K562 (cell line): ENCODE results near the gene MUSTN1. TPM values are rescaled to one million over a fixed set of nuclear protein-coding genes. Genes with fewer than 3 reads are reported as not detected.

ENCODE experiments used
- ATAC-seq: fragments of 200-7000 bp; cut with Tn5 transposase; 3 replicates; pipeline ENCODE4 v1.9.1; 2020; ENCODE audit warnings: moderate library complexity
- BruUV-seq: library from RNA; stranded (reverse); fragments of 400-500 nt; replicated peaks from 2 replicates; lab custom pipeline; 2021; lab: Mats Ljungman, UMichigan
- CTCF ChIA-PET: fragments of 300-600 bp; formaldehyde crosslinking; extraction: SDS; loops from one replicate; lab custom pipeline; 2021; ENCODE audit warnings: low intra/inter-chr PET ratio; lab: Yijun Ruan, JAX
- POLR2A ChIA-PET: fragments of 300-600, 350-650 bp; sonication (Branson Sonifier 250); formaldehyde crosslinking; extraction: SDS; loops from one replicate; lab custom pipeline; 2021; ENCODE audit warnings: antibody characterized with exemption, inconsistent platforms; lab: Yijun Ruan, JAX
- DNase-seq, 4 experiments: peaks; one replicate each; pipeline versions ENCODE4 v3.0.0 to v3.0.0-alpha.2; 2011 to 2018; ENCODE audit warnings: low spot score in 3 of 4, mixed read lengths in 3 of 4; ENCODE audit errors: extremely low read depth in 1 of 4
- FAIRE-seq: peaks from 2 replicates; lab custom pipeline; 2011; peaks lifted over from hg19 to GRCh38; lab: Jason Lieb, UNC
- H2AFZ ChIP-seq: 2 replicates; pipeline ENCODE4 v1.6.0; 2011; ENCODE audit warnings: low read depth, low read length, control low read depth, inconsistent platforms
- H3K27ac ChIP-seq: fragments of 200-600 bp; 3 replicates; pipeline ENCODE4 v1.8.0; 2011; ENCODE audit warnings: low read depth, mild to moderate bottlenecking, control low read depth, inconsistent platforms, low read length, moderate library complexity, mixed read lengths; ENCODE audit errors: extremely low read depth
- H3K27me3 ChIP-seq, 2 experiments: fragments of 300-600 bp in 1 of 2; 2 replicates in 1 of 2; 3 replicates in 1 of 2; pipeline versions ENCODE4 v1.6.0 to v1.8.0; 2011; ENCODE audit warnings: inconsistent platforms in 2 of 2, low read length in 2 of 2, mild to moderate bottlenecking in 1 of 2, mixed read lengths in 1 of 2, moderate library complexity in 1 of 2; ENCODE audit not compliant: control insufficient read depth in 2 of 2, insufficient read depth in 2 of 2
- H3K36me3 ChIP-seq: fragments of 300-600 bp; 3 replicates; pipeline ENCODE4 v1.8.0; 2011; ENCODE audit warnings: mild to moderate bottlenecking, low read length, inconsistent platforms; ENCODE audit not compliant: control insufficient read depth, insufficient read depth
- H3K4me1 ChIP-seq, 2 experiments: fragments of 200-600 bp in 1 of 2; replicated peaks in 1 of 2; 2 replicates in 1 of 2; 3 replicates in 1 of 2; pipeline versions ENCODE4 v1.5.1 to v1.8.0; 2011; ENCODE audit warnings: inconsistent platforms in 2 of 2, low read length in 2 of 2, mild to moderate bottlenecking in 1 of 2, mixed read lengths in 1 of 2, moderate library complexity in 1 of 2; ENCODE audit not compliant: control insufficient read depth in 2 of 2, insufficient read depth in 2 of 2
- H3K4me2 ChIP-seq: 2 replicates; pipeline ENCODE4 v1.6.1; 2011; ENCODE audit warnings: low read length, control low read depth, inconsistent platforms, mixed read lengths; ENCODE audit not compliant: insufficient read depth
- H3K4me3 ChIP-seq: fragments of 200-600 bp; sonication (generic), shearing (Covaris generic); 2 replicates; pipeline ENCODE4 v1.5.1; 2016; ENCODE audit warnings: control low read depth, inconsistent platforms
- H3K79me2 ChIP-seq: fragments of 200-600 bp; 3 replicates; pipeline ENCODE4 v1.8.0; 2011; ENCODE audit warnings: low read length, inconsistent platforms; ENCODE audit not compliant: control insufficient read depth, insufficient read depth
- H3K9ac ChIP-seq, 2 experiments: 2 replicates each; pipeline versions ENCODE4 v1.6.0 to v1.6.1; 2011; ENCODE audit warnings: low read depth in 2 of 2, low read length in 2 of 2, control low read depth in 1 of 2, inconsistent platforms in 1 of 2, mild to moderate bottlenecking in 1 of 2, mixed read lengths in 1 of 2; ENCODE audit not compliant: insufficient read depth in 1 of 2
- H3K9me1 ChIP-seq: one replicate; pipeline ENCODE4 v1.6.0; 2011; ENCODE audit warnings: inconsistent platforms, mild to moderate bottlenecking, low read length, moderate library complexity; ENCODE audit not compliant: control insufficient read depth, insufficient read depth
- H3K9me3 ChIP-seq: replicated peaks from 2 replicates; pipeline ENCODE4 v1.5.1; 2011; ENCODE audit warnings: low read depth, low read length, inconsistent platforms; ENCODE audit not compliant: control insufficient read depth, insufficient read depth
- H4K20me1 ChIP-seq: replicated peaks from 2 replicates; pipeline ENCODE4 v1.6.1; 2011; ENCODE audit warnings: low read length, inconsistent platforms, mixed read lengths; ENCODE audit not compliant: control insufficient read depth, insufficient read depth
- CSDE1 ChIP-seq, 2 experiments: fragments of 450-650 bp; IDR thresholded peaks; 2 replicates each; pipeline ENCODE4 v1.6.1; 2016; ENCODE audit warnings: mild to moderate bottlenecking in 1 of 2
- DDX20 ChIP-seq: fragments of 450-650 bp; IDR thresholded peaks from 2 replicates; pipeline ENCODE4 v1.6.1; 2016; ENCODE audit warnings: missing genetic modification characterization, low read depth, mild to moderate bottlenecking, missing compliant biosample characterization, moderate library complexity
- RAD21 ChIP-seq, 2 experiments: fragments of 250-450 bp in 1 of 2; fragments of 450-650 bp in 1 of 2; sonication (Bioruptor Pico) in 1 of 2; formaldehyde crosslinking in 1 of 2; IDR thresholded peaks in 1 of 2; conservative IDR thresholded peaks in 1 of 2; 2 replicates each; pipeline versions ENCODE4 v1.4.0 to v1.8.0; 2020 to 2022; ENCODE audit warnings: mild to moderate bottlenecking in 2 of 2, moderate library complexity in 1 of 2
- RBM25 ChIP-seq: fragments of 200-400 bp; formaldehyde crosslinking; IDR thresholded peaks from 2 replicates; pipeline ENCODE4 v1.6.1; 2018; ENCODE audit warnings: low read length, low read depth, moderate library complexity; ENCODE audit not compliant: severe bottlenecking
- SNRNP70 ChIP-seq: fragments of 200-400 bp; formaldehyde crosslinking; optimal IDR thresholded peaks from 2 replicates; pipeline ENCODE3; 2017; ENCODE audit warnings: low read depth, low read length
- TBL1XR1 ChIP-seq, 2 experiments: IDR thresholded peaks; 2 replicates each; pipeline ENCODE4 v1.6.1; 2012; ENCODE audit warnings: improper control_type of control experiment in 2 of 2, low read length in 2 of 2, mild to moderate bottlenecking in 1 of 2
- YBX1 ChIP-seq: fragments of 450-650 bp; IDR thresholded peaks from 2 replicates; pipeline ENCODE4 v1.7.1; 2016; ENCODE audit warnings: mild to moderate bottlenecking
- ZNF274 ChIP-seq: IDR thresholded peaks from 2 replicates; pipeline ENCODE4 v1.6.1; 2011; ENCODE audit warnings: low read depth, mild to moderate bottlenecking, low read length, moderate library complexity, borderline replicate concordance
- ZNF707 ChIP-seq: fragments of 250-450 bp; sonication (Bioruptor Pico); conservative IDR thresholded peaks from 2 replicates; pipeline ENCODE4 v1.8.0; 2022; ENCODE audit warnings: inconsistent platforms, mild to moderate bottlenecking, moderate library complexity
- WGBS: fragments of 100-300 bp; shearing (Covaris generic); methylation state at CpG from one replicate; pipeline ENCODE4 v1.1.6; 2016; ENCODE audit warnings: low coverage, mixed read lengths; ENCODE audit not compliant: insufficient coverage; ENCODE audit errors: missing lambda C conversion rate; 5-methylcytosine and 5-hydroxymethylcytosine counted together
- in situ Hi-C: fragments of 300-500 bp; cut with MboI; formaldehyde crosslinking; loops from 4 replicates; pipeline ENCODE4 v1.15.0; 2018; ENCODE audit warnings: inconsistent platforms, mixed read lengths
- intact Hi-C: fragments of 100-400 bp; cut with micrococcal nuclease; formaldehyde crosslinking; loops from 2 replicates; pipeline ENCODE4 v1.14.2; 2022
- polyA plus RNA-seq, 8 experiments: library from polyadenylated mRNA; depleted of rRNA in 4 of 8; stranded (reverse) in 5 of 8; unstranded in 3 of 8; fragments of >200 nt; fragmentation: Nextera tagmentation in 2 of 8; fragmentation: Illumina TruSeq in 1 of 8; extraction: Ambion mirVana in 2 of 8; extraction: Trizol in 1 of 8; gene quantifications; 2 replicates each; pipeline versions ENCODE4 v1.2.1 to v1.2.3, GENCODE V29; 2011 to 2014; ENCODE audit warnings: inconsistent platforms in 1 of 8, missing spikeins in 1 of 8
- total RNA-seq, 7 experiments: library from RNA; depleted of rRNA in 6 of 7; stranded (reverse); fragments of >200 nt in 6 of 7; fragmentation: Illumina TruSeq in 2 of 7; extraction: Trizol in 2 of 7; gene quantifications; 2 replicates each; pipeline versions ENCODE4 v1.2.1 to v1.2.3, GENCODE V29; 2011 to 2021; ENCODE audit warnings: low replicate concordance in 1 of 7
- TF ChIP-seq, protein P1 (sequence below): fragments of 250-450 bp; sonication (Bioruptor Pico); IDR thresholded peaks from 2 replicates; pipeline ENCODE4 v1.5.0; 2021; ENCODE audit warnings: mild to moderate bottlenecking, moderate library complexity
- TF ChIP-seq, protein P2 (sequence below): sonication (generic); formaldehyde crosslinking; IDR thresholded peaks from 2 replicates; pipeline ENCODE4 v1.8.0; 2022; ENCODE audit warnings: mild to moderate bottlenecking, low read depth, missing genetic modification reagents

Gene MUSTN1
- total and polyA plus RNA-seq, 9 of the 15 experiments (the other 6 are each of a cell fraction or from before 2014, with no cell fraction given) = 0.15 to 0.78 (median 0.44) TPM; not detected in 4

DNA sequence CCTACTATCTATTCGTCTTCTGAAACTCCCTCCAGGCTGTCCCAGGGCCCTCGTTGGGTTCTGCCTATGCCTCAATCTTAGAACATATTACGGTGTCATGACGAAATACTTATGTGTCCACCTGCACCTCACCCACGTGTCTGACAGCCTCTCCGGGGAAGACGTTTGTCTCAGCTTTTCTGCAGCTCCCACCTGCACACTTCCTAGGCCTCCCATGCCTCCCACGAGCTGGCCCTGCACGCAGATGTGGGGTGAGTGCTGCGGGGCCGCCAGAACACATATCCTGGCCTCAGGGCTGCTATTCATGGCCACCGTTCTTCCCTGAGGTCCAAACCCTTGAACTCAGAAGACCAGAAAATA, 7.1 kb upstream of the MUSTN1 start:
- 52% methylated on average over 12 of the region's 12 CpGs for WGBS
- no peak for TF ChIP-seq SNRNP70
- TF ChIP-seq YBX1 = no peak
- TF ChIP-seq, protein P1, sequence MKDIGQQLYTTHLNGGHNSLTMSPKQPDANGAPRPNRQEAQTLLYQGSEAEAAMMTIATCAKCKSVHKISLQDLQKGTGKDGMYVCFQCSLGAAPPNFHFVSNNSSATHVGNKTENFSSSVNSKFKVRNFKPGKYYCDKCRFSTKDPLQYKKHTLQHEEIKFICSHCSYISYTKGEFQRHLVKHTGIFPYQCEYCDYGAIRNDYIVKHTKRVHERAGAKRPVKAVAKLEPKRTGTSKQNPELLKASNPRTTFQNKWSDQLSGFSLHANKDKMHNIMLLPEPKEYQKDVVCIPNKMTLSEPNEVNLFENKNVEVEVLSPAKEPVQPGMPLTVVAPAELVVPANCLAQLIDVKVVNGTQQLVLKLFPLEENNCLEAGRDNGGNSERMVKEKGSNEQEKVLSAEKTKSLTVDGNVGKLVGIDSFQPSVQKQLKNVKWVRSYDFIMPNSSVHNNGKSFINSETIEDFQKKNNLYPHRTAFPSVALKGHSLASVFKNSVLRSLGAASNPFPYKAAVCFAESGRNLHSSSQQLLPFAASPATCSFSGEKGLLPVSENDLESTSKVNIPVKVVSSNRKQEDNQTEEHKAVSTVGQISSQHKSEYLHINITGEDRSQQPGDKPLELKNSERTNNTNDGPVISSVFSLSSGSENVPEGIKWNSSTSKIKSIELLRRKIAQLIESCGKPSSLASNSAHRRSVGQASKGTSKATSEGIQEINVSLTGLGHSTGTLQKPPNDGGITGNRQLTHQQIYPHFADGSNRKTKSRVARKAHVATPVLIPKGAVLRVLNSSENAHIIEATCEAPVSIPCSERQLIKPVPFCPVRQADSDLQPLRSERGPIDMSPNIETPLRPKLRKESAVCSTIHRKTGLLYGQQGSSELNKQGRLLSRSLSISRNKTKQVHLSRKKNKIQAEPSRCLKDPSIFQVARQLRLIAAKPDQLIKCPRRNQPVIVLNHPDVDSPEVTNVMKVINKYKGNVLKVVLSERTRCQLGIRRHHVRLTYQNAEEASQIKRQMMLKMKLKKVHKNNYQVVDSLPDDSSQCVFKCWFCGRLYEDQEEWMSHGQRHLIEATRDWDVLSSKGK (CRISPR knock-in tag) = no peak
- no peak for TF ChIP-seq TBL1XR1 (IDR thresholded peaks at IDR 0.05; ENCODE audit: low read length in 2 of 2)
- TF ChIP-seq RBM25 = no peak
- TF ChIP-seq RAD21 (CRISPR knock-in tag; conservative IDR thresholded peaks at IDR 0.05 in 1 of 2, IDR thresholded peaks at IDR 0.05 in 1 of 2) = no peak
- TF ChIP-seq CSDE1 (IDR thresholded peaks at IDR 0.05) = no peak
- TF ChIP-seq, protein P2, sequence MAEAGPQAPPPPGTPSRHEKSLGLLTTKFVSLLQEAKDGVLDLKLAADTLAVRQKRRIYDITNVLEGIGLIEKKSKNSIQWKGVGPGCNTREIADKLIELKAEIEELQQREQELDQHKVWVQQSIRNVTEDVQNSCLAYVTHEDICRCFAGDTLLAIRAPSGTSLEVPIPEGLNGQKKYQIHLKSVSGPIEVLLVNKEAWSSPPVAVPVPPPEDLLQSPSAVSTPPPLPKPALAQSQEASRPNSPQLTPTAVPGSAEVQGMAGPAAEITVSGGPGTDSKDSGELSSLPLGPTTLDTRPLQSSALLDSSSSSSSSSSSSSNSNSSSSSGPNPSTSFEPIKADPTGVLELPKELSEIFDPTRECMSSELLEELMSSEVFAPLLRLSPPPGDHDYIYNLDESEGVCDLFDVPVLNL (CRISPR knock-in tag) = no peak
- no peak for TF ChIP-seq ZNF274
- no peak for TF ChIP-seq DDX20 (tag)
- no peak for TF ChIP-seq ZNF707
- no peak for DNase-seq
- H3K27me3 ChIP-seq = no peaks in the 10 kb centered on the region
- POLR2A ChIA-PET = no interaction called here
- no peaks in the 10 kb centered on the region for H3K4me1 ChIP-seq
- intact Hi-C loops = no loop called here
- no peaks in the 10 kb centered on the region for H3K79me2 ChIP-seq
- H3K4me3 ChIP-seq = no peak overlapping the region
- no peak overlapping the region for H3K9ac ChIP-seq
- no TSS peak for BruUV-seq
- no peaks in the 10 kb centered on the region for H3K9me3 ChIP-seq
- FAIRE-seq = no peak
- in situ Hi-C loops = loop anchor here (10.0 kb wide), 1 partner anchor 233 kb away; no protein-coding TSS in a partner anchor
- no peak overlapping the region for H2AFZ ChIP-seq
- H3K9me1 ChIP-seq = no peaks in the 10 kb centered on the region
- H3K36me3 ChIP-seq = no peaks in the 10 kb centered on the region
- H3K4me2 ChIP-seq = no peak overlapping the region
- no peaks in the 10 kb centered on the region for H4K20me1 ChIP-seq
- H3K27ac ChIP-seq = no peak overlapping the region
- CTCF ChIA-PET = no interaction called here
- ATAC-seq = no peak
